ENCODE data around the gene USP33. TPM values are rescaled to one million over a fixed set of nuclear protein-coding genes. Genes with fewer than 3 reads are reported as not detected.

USP33 gene
- total and polyA plus RNA-seq, 9 of the 15 experiments (the other 6 are each of a cell fraction or from before 2014, with no cell fraction given): 22.4 to 83.5 (median 44.7) TPM

GRCh38 chr1:77759071-77760028 is at the start of gene USP33 (continued):
- TF ChIP-seq UBTF (IDR thresholded peaks at IDR 0.05; ENCODE audit: borderline replicate concordance in 1 of 2, low read depth in 2 of 2, low read length in 2 of 2): peak; percentile 31 to 39; a peak in 1 of 4 replicates
- peak; percentile 87 for TF ChIP-seq KAT7 (CRISPR knock-in tag; IDR thresholded peaks at IDR 0.05; ENCODE audit: borderline replicate concordance)
- peak; percentile 66 for TF ChIP-seq NKRF (IDR thresholded peaks at IDR 0.05; ENCODE audit: borderline replicate concordance)
- no peak for TF ChIP-seq TARDBP (IDR thresholded peaks at IDR 0.05)
- no peak for TF ChIP-seq ZNF24 (IDR thresholded peaks at IDR 0.05)
- peak; percentile 80 for TF ChIP-seq POLR2B (IDR thresholded peaks at IDR 0.05; ENCODE audit: low read depth, partially characterized antibody)
- TF ChIP-seq CEBPG (CRISPR knock-in tag; IDR thresholded peaks at IDR 0.05): no peak
- TF ChIP-seq CEBPG (tag; conservative IDR thresholded peaks at IDR 0.05 in 1 of 2, IDR thresholded peaks at IDR 0.05 in 1 of 2): no peak
- 0 out of 2 replicates have a peak, but pooled peaks have one; percentile 48 for TF ChIP-seq KLF1 (tag; IDR thresholded peaks at IDR 0.05)
- TF ChIP-seq SUPT5H (IDR thresholded peaks at IDR 0.05): peak; percentile 79
- no peak for TF ChIP-seq ZNF143 (CRISPR knock-in tag; IDR thresholded peaks at IDR 0.05)
- no peak for TF ChIP-seq PPARD (CRISPR knock-in tag; IDR thresholded peaks at IDR 0.05)
- no peak for TF ChIP-seq CCAR2 (IDR thresholded peaks at IDR 0.05; ENCODE audit: low read depth, low read length)
- no peak for TF ChIP-seq BRF2 (IDR thresholded peaks at IDR 0.05; ENCODE audit: borderline replicate concordance, insufficient read depth, insufficient read length)
- no peak for TF ChIP-seq SRSF9 (IDR thresholded peaks at IDR 0.05; ENCODE audit: borderline replicate concordance, low read depth, low read length)
- no peak for TF ChIP-seq ZNF707 (CRISPR knock-in tag; conservative IDR thresholded peaks at IDR 0.05)
- no peak for TF ChIP-seq ZBTB26 (CRISPR knock-in tag; IDR thresholded peaks at IDR 0.05)
- TF ChIP-seq NFRKB (IDR thresholded peaks at IDR 0.05; ENCODE audit: low read depth): no peak
- no peak for TF ChIP-seq WHSC1 (IDR thresholded peaks at IDR 0.05; ENCODE audit: low read length)
